Measurements from ENCODE around the gene RPL23.

RPL23 gene

DNA sequence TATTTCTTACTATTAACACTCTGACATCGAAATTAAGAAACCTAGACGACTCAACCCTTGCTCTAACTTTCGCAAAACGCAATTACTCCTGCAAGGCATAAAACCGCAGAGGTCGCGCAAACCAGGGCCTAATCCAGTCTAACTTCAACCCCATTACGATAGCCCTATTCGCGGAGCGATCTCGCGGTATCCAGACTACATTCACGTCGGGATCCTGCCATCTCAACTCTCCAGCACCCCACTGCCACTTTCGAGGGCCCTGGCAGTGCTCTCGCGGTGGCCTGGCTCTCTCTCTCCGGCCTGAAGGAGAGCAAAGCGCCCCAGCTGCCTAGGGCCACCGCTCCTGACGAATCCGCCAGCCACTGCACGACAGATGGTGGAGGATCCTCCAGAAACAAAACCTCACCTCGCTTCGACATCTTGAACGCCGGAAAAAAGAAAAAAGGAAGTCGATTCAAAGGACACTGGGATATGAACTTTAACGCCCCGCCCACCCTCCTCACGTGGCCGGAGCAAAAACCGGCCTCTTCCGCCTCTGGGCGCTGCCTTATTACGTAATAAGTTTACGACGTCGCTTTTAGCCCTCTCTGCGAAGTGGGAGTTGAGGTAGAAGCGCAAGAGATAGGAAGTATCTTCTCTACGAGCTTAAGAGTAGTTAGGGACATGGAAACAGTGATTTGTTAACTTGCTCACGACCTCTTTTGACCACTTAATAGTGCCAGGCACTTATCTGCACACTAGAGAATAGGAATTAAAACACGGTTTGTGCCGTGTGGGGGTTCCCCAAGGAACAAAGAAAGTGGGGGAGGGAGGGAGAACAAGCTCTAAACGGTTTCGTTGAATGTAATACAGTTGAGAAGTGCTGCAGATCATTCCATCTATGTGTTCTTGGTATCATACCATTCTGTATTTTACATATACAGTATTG is at the start of gene RPL23:
Gene RPL23, minus strand, starts transcription at position 430 of the 928 bp plus-strand sequence. Its CDS starts 11 bp downstream, at position 419.
- H3K4me3 ChIP-seq (ENCODE audit: control insufficient read depth, low read depth, low read length), result peak within 1 kb of the TSS; percentile 72
- peak; percentile 81 for DNase-seq (ENCODE audit: low read depth)
- no peak for TF ChIP-seq CTCF (IDR thresholded peaks at IDR 0.05; ENCODE audit: control insufficient read depth, insufficient read depth, low read depth, low read length, missing control alignments)

- no peak overlapping the region for H3K4me3 ChIP-seq (ENCODE audit: control insufficient read depth, low read depth, low read length)
- TF ChIP-seq CTCF (IDR thresholded peaks at IDR 0.05; ENCODE audit: control insufficient read depth, insufficient read depth, low read depth, low read length, missing control alignments), result no peak
- peak; percentile 94 for DNase-seq (ENCODE audit: low read depth)
These were observed 47.6 kb upstream of the RPL23 start for GRCh38 chr17:38900978-38901656.

DNA sequence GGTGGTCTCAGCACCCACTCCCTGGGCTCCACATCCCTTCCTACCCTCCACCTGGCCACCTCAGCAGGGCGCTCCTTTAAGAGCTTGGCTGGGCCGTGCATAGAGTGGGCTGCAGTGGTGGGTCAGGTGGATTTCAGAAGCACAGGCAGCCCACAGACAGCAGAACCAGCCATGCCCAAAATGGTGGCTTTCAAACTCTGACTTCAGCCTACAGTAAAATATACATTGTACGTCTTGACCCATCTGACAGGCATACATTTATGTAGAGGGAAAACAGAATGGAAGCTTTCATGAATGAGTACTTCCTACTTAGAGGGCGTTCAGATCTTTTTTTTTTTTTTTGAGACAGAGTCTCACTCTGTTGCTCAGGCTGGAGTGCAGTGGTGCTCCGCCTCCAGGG is 45.9 kb upstream of the RPL23 start:
- H3K4me3 ChIP-seq (ENCODE audit: control insufficient read depth, low read depth, low read length), result no peak overlapping the region
- no peak for TF ChIP-seq CTCF (IDR thresholded peaks at IDR 0.05; ENCODE audit: control insufficient read depth, insufficient read depth, low read depth, low read length, missing control alignments)
- DNase-seq (ENCODE audit: low read depth), result no peak

- no peak for DNase-seq (ENCODE audit: low read depth)
- no peak for TF ChIP-seq CTCF (IDR thresholded peaks at IDR 0.05; ENCODE audit: control insufficient read depth, insufficient read depth, low read depth, low read length, missing control alignments)
- no peak overlapping the region for H3K4me3 ChIP-seq (ENCODE audit: control insufficient read depth, low read depth, low read length)
These were observed 45.4 kb upstream of the RPL23 start for GRCh38 chr17:38898812-38899348.

GRCh38 chr17:38898291-38898679 is 44.8 kb upstream of the RPL23 start:
- no peak overlapping the region for H3K4me3 ChIP-seq (ENCODE audit: control insufficient read depth, low read depth, low read length)
- no peak for TF ChIP-seq CTCF (IDR thresholded peaks at IDR 0.05; ENCODE audit: control insufficient read depth, insufficient read depth, low read depth, low read length, missing control alignments)
- DNase-seq (ENCODE audit: low read depth), result no peak

DNA sequence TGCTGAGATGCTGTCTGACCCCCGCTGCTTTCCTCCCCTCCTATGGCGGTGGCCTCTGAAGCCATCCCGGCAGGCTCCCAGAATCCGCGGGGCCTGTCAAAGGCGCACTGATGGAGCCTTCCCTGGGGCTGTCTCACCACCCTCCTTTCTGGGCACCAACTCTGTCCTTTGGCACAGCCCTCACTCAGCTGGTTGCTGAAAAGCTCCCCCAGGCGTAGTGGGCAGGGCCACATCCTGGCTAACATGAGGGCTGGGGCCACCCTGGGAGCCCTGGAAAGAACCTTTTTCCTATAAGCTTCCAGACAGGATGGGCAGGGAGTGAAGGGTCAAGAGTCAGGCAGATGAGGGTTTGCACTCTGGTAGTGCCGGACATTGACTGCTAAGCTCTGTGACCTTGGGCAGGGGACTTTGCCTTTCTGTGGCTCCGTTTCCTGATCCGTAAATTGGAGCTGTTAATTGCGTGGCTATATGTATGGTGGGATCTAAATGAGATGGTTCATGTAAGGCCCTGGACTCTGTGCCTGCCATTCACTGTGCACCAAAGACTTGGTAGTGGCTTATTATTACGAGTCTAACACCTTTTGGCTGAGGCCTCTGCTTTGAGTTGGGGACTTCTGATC is 44.3 kb upstream of the RPL23 start:
- no peak overlapping the region for H3K4me3 ChIP-seq (ENCODE audit: control insufficient read depth, low read depth, low read length)
- TF ChIP-seq CTCF (IDR thresholded peaks at IDR 0.05; ENCODE audit: control insufficient read depth, insufficient read depth, low read depth, low read length, missing control alignments), result no peak
- no peak for DNase-seq (ENCODE audit: low read depth)

Data from AG09309 (cell line).